ENCODE results near the gene SYAP1.
"Not testable (repeated sequence)": the region's sequence is repeated elsewhere in the genome, so short reads cannot be mapped to it uniquely, and the experiment has no call there.

SYAP1 gene

DNA sequence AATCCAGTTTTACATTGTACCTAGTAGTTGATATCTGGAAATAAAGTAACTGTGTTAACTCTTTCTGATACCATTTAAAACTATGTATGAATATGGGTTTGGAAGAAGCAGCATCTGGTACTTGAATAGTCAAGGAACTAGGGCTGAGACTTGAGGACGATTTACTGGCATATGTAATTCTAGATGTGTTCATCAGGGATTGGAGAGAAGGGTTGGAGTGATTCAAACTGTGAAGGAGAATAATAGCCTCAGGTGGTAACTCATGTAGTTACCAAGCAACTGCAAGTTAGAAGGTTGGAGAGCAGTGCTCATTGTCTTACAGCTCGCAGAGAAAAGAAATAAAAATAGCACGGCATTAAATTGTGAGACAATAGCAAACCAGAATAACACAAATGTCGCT is 37.3 kb downstream of the SYAP1 start:
- WGBS (ENCODE audit: extremely low coverage, insufficient coverage, low lambda C conversion rate) = no CpG with 5 or more reads among the region's 4 CpGs

GRCh38 chrX:16761500-16761899 is 42.1 kb downstream of the SYAP1 start:
- not testable (repeated sequence) for H3K79me1 ChIP-seq (ENCODE audit: low read length); H4K5ac ChIP-seq (ENCODE audit: low read length); H2BK5ac ChIP-seq (ENCODE audit: low read length); H4K8ac ChIP-seq (ENCODE audit: low read depth, low read length); H3K4me2 ChIP-seq (ENCODE audit: low read length); H3K79me2 ChIP-seq (ENCODE audit: control insufficient read depth, insufficient read depth, low read length); H3K36me3 ChIP-seq (ENCODE audit: control insufficient read depth, insufficient read depth, low read length); DNase-seq; H3K9ac ChIP-seq (ENCODE audit: low read length); H3K27me3 ChIP-seq (ENCODE audit: insufficient read depth, low read length, poor library complexity); H3K27ac ChIP-seq (ENCODE audit: low read depth, low read length); H2BK15ac ChIP-seq (replicated peaks; ENCODE audit: low read depth); H3K56ac ChIP-seq (ENCODE audit: low read length); H3K18ac ChIP-seq (ENCODE audit: low read length); H3K4ac ChIP-seq (ENCODE audit: low read depth, low read length); H3K23ac ChIP-seq (ENCODE audit: low read length); H2AK5ac ChIP-seq (ENCODE audit: low read length); H3K4me1 ChIP-seq (ENCODE audit: control insufficient read depth, low read depth, low read length); H3K4me3 ChIP-seq (ENCODE audit: low read length); H2BK120ac ChIP-seq (ENCODE audit: low read depth, low read length)
- no CpG with 5 or more reads among the region's 4 CpGs for WGBS (ENCODE audit: extremely low coverage, insufficient coverage, low lambda C conversion rate)

More for the DNA sequence above, 37.3 kb downstream of the SYAP1 start:
- H4K8ac ChIP-seq (ENCODE audit: low read depth, low read length) = no peak overlapping the region
- no peak overlapping the region for H3K23ac ChIP-seq (ENCODE audit: low read length)
- no peak overlapping the region for H2BK5ac ChIP-seq (ENCODE audit: low read length)
- H3K79me1 ChIP-seq (ENCODE audit: low read length) = no peaks in the 10 kb centered on the region
- no peak overlapping the region for H3K4me3 ChIP-seq (ENCODE audit: low read length)
- H3K79me2 ChIP-seq (ENCODE audit: control insufficient read depth, insufficient read depth, low read length) = no peaks in the 10 kb centered on the region
- H3K27me3 ChIP-seq (ENCODE audit: insufficient read depth, low read length, poor library complexity) = no peaks in the 10 kb centered on the region
- no peak overlapping the region for H3K27ac ChIP-seq (ENCODE audit: low read depth, low read length)
- H3K4ac ChIP-seq (ENCODE audit: low read depth, low read length) = no peak overlapping the region
- H3K4me1 ChIP-seq (ENCODE audit: control insufficient read depth, low read depth, low read length) = no peaks in the 10 kb centered on the region
- H3K36me3 ChIP-seq (ENCODE audit: control insufficient read depth, insufficient read depth, low read length) = no peaks in the 10 kb centered on the region
- no peak overlapping the region for H2BK120ac ChIP-seq (ENCODE audit: low read depth, low read length)
- no peak for DNase-seq
- no peak overlapping the region for H3K18ac ChIP-seq (ENCODE audit: low read length)
- no peak overlapping the region for H2AK5ac ChIP-seq (ENCODE audit: low read length)
- H2BK15ac ChIP-seq (replicated peaks; ENCODE audit: low read depth) = no peak overlapping the region
- H3K9ac ChIP-seq (ENCODE audit: low read length) = no peak overlapping the region
- no peak overlapping the region for H3K4me2 ChIP-seq (ENCODE audit: low read length)
- no peak overlapping the region for H4K5ac ChIP-seq (ENCODE audit: low read length)
- no peak overlapping the region for H3K56ac ChIP-seq (ENCODE audit: low read length)

DNA sequence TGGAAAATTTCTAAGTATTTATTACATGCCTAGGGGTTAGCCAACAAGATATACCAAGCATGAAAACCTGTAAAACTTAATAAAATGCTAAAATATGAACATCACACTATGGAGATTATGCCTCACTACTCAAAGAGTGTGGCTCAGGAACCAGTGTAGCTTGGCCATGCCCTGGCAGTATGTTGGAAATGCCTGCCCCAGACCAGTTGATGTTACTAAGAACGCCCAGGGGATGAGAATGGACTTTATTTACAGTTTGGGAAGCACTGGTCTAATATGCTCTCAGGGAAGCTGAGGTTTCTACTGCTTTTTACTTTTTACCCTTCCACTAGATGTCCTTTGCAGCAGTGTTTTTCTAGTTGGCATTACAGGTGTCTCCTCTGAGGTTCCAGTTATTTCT is 43.2 kb downstream of the SYAP1 start:
- Histone ChIP-seq H4K8ac (ENCODE audit: low read depth, low read length) (no peak overlapping the region), H3K9ac (ENCODE audit: low read length) (no peak overlapping the region), H3K18ac (ENCODE audit: low read length) (no peak overlapping the region), H4K5ac (ENCODE audit: low read length) (no peak overlapping the region), H2BK120ac (ENCODE audit: low read depth, low read length) (no peak overlapping the region), H3K36me3 (ENCODE audit: control insufficient read depth, insufficient read depth, low read length) (no peaks in the 10 kb centered on the region), H3K4ac (ENCODE audit: low read depth, low read length) (no peak overlapping the region), H3K4me2 (ENCODE audit: low read length) (no peak overlapping the region), H3K4me3 (ENCODE audit: low read length) (no peak overlapping the region), H3K79me1 (ENCODE audit: low read length) (no peaks in the 10 kb centered on the region), H2AK5ac (ENCODE audit: low read length) (no peak overlapping the region), H2BK15ac (replicated peaks; ENCODE audit: low read depth) (no peak overlapping the region), H3K4me1 (ENCODE audit: control insufficient read depth, low read depth, low read length) (no peaks in the 10 kb centered on the region), H2BK5ac (ENCODE audit: low read length) (no peak overlapping the region), H3K56ac (ENCODE audit: low read length) (no peak overlapping the region), H3K27me3 (ENCODE audit: insufficient read depth, low read length, poor library complexity) (no peaks in the 10 kb centered on the region), H3K79me2 (ENCODE audit: control insufficient read depth, insufficient read depth, low read length) (no peaks in the 10 kb centered on the region), H3K23ac (ENCODE audit: low read length) (no peak overlapping the region), H3K27ac (ENCODE audit: low read depth, low read length) (no peak overlapping the region)
- no CpG with 5 or more reads among the region's 1 CpG for WGBS (ENCODE audit: extremely low coverage, insufficient coverage, low lambda C conversion rate)
- no peak for DNase-seq

- Histone ChIP-seq H2BK120ac (ENCODE audit: low read depth, low read length) (no peak overlapping the region), H3K79me2 (ENCODE audit: control insufficient read depth, insufficient read depth, low read length) (no peaks in the 10 kb centered on the region), H3K18ac (ENCODE audit: low read length) (no peak overlapping the region), H4K8ac (ENCODE audit: low read depth, low read length) (no peak overlapping the region), H3K4ac (ENCODE audit: low read depth, low read length) (no peak overlapping the region), H4K5ac (ENCODE audit: low read length) (no peak overlapping the region), H3K36me3 (ENCODE audit: control insufficient read depth, insufficient read depth, low read length) (no peaks in the 10 kb centered on the region), H3K56ac (ENCODE audit: low read length) (no peak overlapping the region), H3K4me2 (ENCODE audit: low read length) (no peak overlapping the region), H3K23ac (ENCODE audit: low read length) (no peak overlapping the region), H3K9ac (ENCODE audit: low read length) (no peak overlapping the region), H2BK15ac (replicated peaks; ENCODE audit: low read depth) (no peak overlapping the region), H2BK5ac (ENCODE audit: low read length) (no peak overlapping the region), H3K4me1 (ENCODE audit: control insufficient read depth, low read depth, low read length) (no peaks in the 10 kb centered on the region), H3K27ac (ENCODE audit: low read depth, low read length) (no peak overlapping the region), H2AK5ac (ENCODE audit: low read length) (no peak overlapping the region), H3K27me3 (ENCODE audit: insufficient read depth, low read length, poor library complexity) (no peaks in the 10 kb centered on the region), H3K4me3 (ENCODE audit: low read length) (no peak overlapping the region), H3K79me1 (ENCODE audit: low read length) (no peaks in the 10 kb centered on the region)
- no CpG with 5 or more reads among the region's 2 CpGs for WGBS (ENCODE audit: extremely low coverage, insufficient coverage, low lambda C conversion rate)
- DNase-seq = no peak
Measured at GRCh38 chrX:16765594-16765993, 46.2 kb downstream of the SYAP1 start.

DNA sequence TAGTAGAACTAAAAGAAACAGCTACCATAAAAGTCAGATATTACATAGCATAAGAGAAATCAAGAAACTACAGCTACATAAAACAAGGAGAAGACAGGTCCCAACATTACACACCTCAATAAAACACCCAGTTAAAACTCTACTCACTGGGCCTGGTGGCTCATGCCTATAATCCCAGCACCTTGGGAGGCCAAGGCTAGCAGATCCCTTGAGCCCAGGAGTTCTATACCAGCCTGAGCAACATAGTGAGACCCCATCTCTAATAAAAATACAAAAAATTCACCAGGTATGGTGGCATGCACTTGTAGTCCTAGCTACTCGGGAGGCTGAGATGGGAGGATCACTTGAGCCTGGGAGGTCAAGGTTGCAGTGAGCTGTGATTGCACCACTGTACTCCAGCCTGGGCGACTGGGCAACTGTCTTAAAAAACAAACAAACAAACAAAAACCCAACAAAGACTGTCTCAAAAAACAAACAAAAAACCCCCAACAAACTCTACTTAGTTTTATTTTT is 51.6 kb downstream of the SYAP1 start:
- no peak overlapping the region for H2BK15ac ChIP-seq (replicated peaks; ENCODE audit: low read depth)
- H3K4me2 ChIP-seq (ENCODE audit: low read length) = no peak overlapping the region
- H4K8ac ChIP-seq (ENCODE audit: low read depth, low read length) = no peak overlapping the region
- H2BK5ac ChIP-seq (ENCODE audit: low read length) = no peak overlapping the region
- no peak overlapping the region for H3K4ac ChIP-seq (ENCODE audit: low read depth, low read length)
- H2AK5ac ChIP-seq (ENCODE audit: low read length) = no peak overlapping the region
- H3K27me3 ChIP-seq (ENCODE audit: insufficient read depth, low read length, poor library complexity) = no peaks in the 10 kb centered on the region
- no peak overlapping the region for H2BK120ac ChIP-seq (ENCODE audit: low read depth, low read length)
- no peak overlapping the region for H4K5ac ChIP-seq (ENCODE audit: low read length)
- H3K23ac ChIP-seq (ENCODE audit: low read length) = no peak overlapping the region
- H3K27ac ChIP-seq (ENCODE audit: low read depth, low read length) = no peak overlapping the region
- H3K36me3 ChIP-seq (ENCODE audit: control insufficient read depth, insufficient read depth, low read length) = no peaks in the 10 kb centered on the region
- H3K4me3 ChIP-seq (ENCODE audit: low read length) = no peak overlapping the region
- H3K18ac ChIP-seq (ENCODE audit: low read length) = no peak overlapping the region
- no peak overlapping the region for H3K9ac ChIP-seq (ENCODE audit: low read length)
- no CpG with 5 or more reads among the region's 2 CpGs for WGBS (ENCODE audit: extremely low coverage, insufficient coverage, low lambda C conversion rate)
- H3K4me1 ChIP-seq (ENCODE audit: control insufficient read depth, low read depth, low read length) = no peaks in the 10 kb centered on the region
- H3K56ac ChIP-seq (ENCODE audit: low read length) = no peak overlapping the region
- H3K79me2 ChIP-seq (ENCODE audit: control insufficient read depth, insufficient read depth, low read length) = no peaks in the 10 kb centered on the region
- no peaks in the 10 kb centered on the region for H3K79me1 ChIP-seq (ENCODE audit: low read length)
- no peak for DNase-seq
